A549 (cell line): ENCODE data around the gene ZMYND8. TPM values are rescaled to one million over a fixed set of nuclear protein-coding genes. Genes with fewer than 3 reads are reported as not detected.

Experiments used
- ATAC-seq, 2 experiments: fragments of 200-7000 bp in 1 of 2; fragments of >200 bp in 1 of 2; cut with Nextera tagmentation in 1 of 2; cut with Tn5 transposase in 1 of 2; 3 replicates each; pipeline versions ENCODE4 v1.8.0 to v1.9.1; 2018 to 2020; ENCODE audit warnings: mild to moderate bottlenecking in 1 of 2, moderate library complexity in 1 of 2
- CTCF ChIA-PET: fragments of 300-600 bp; sonication (Branson Sonifier 250); formaldehyde crosslinking; extraction: SDS; loops from one replicate; lab custom pipeline; 2021; ENCODE audit warnings: antibody characterized with exemption, inconsistent platforms; lab: Yijun Ruan, JAX
- POLR2A ChIA-PET: fragments of 350-600 bp; formaldehyde crosslinking; extraction: SDS; loops from one replicate; lab custom pipeline; 2021; ENCODE audit warnings: antibody characterized with exemption, inconsistent platforms; lab: Yijun Ruan, JAX
- DNase-seq, 2 experiments: peaks; one replicate each; pipeline versions ENCODE4 v3.0.0 to v3.0.0-alpha.2; 2011 to 2016; ENCODE audit warnings: low read depth in 1 of 2, low spot score in 1 of 2
- FAIRE-seq: peaks from 2 replicates; lab custom pipeline; 2011; peaks lifted over from hg19 to GRCh38; lab: Jason Lieb, UNC
- H3K27ac ChIP-seq, 2 experiments: fragments of >200 bp; sonication (Bioruptor Twin); formaldehyde crosslinking; 3 replicates each; pipeline ENCODE4 v1.5.1; 2016 to 2017
- H3K4me1 ChIP-seq: fragments of >200 bp; sonication (Bioruptor Twin); formaldehyde crosslinking; 3 replicates; pipeline ENCODE4 v1.6.1; 2016
- H3K4me2 ChIP-seq: fragments of >200 bp; sonication (Bioruptor Twin); formaldehyde crosslinking; 3 replicates; pipeline ENCODE4 v1.6.1; 2016
- H3K4me3 ChIP-seq: fragments of >200 bp; sonication (Bioruptor Twin); formaldehyde crosslinking; 3 replicates; pipeline ENCODE4 v1.5.1; 2016
- H3K9me3 ChIP-seq: fragments of >200 bp; sonication (Bioruptor Twin); formaldehyde crosslinking; 3 replicates; pipeline ENCODE4 v1.6.1; 2016
- BHLHE40 ChIP-seq: IDR thresholded peaks from 2 replicates; pipeline ENCODE4 v1.6.1; 2012; ENCODE audit warnings: low read depth, low read length, inconsistent platforms
- CBX8 ChIP-seq: fragments of 200-600 bp; sonication (generic); IDR thresholded peaks from 2 replicates; pipeline ENCODE4 v1.6.1; 2016
- CEBPB ChIP-seq, 2 experiments: fragments of >200 bp in 1 of 2; sonication (Bioruptor Twin) in 1 of 2; formaldehyde crosslinking in 1 of 2; IDR thresholded peaks; 2 replicates each; pipeline ENCODE4 v1.6.1; 2012 to 2016
- EHMT2 ChIP-seq: fragments of 200-600 bp; sonication (generic); IDR thresholded peaks from 2 replicates; pipeline ENCODE4 v1.6.1; 2016; ENCODE audit warnings: antibody characterized with exemption, low read depth, mild to moderate bottlenecking, moderate library complexity
- EP300 ChIP-seq, 2 experiments: fragments of >200 bp; sonication (Bioruptor Twin); formaldehyde crosslinking; IDR thresholded peaks; 2 replicates in 1 of 2; 3 replicates in 1 of 2; pipeline ENCODE4 v1.6.1; 2016 to 2017
- GATA3 ChIP-seq: IDR thresholded peaks from 2 replicates; pipeline ENCODE4 v1.6.1; 2012; ENCODE audit warnings: borderline replicate concordance
- JUNB ChIP-seq: fragments of >200 bp; sonication (Bioruptor Twin); formaldehyde crosslinking; IDR thresholded peaks from 2 replicates; pipeline ENCODE4 v1.6.1; 2016
- KDM5A ChIP-seq: fragments of 200-600 bp; sonication (generic); IDR thresholded peaks from 2 replicates; pipeline ENCODE4 v1.6.1; 2016; ENCODE audit warnings: antibody characterized with exemption, mild to moderate bottlenecking
- NPAS2 ChIP-seq: fragments of 250-450 bp; sonication (Bioruptor Pico); IDR thresholded peaks from 2 replicates; pipeline ENCODE4 v1.8.0; 2022; ENCODE audit warnings: mild to moderate bottlenecking, moderate library complexity, borderline replicate concordance
- PHF8 ChIP-seq: fragments of 200-600 bp; sonication (generic); IDR thresholded peaks from 2 replicates; pipeline ENCODE4 v1.6.1; 2016; ENCODE audit warnings: low read depth, mild to moderate bottlenecking, antibody characterized with exemption, moderate library complexity, borderline replicate concordance
- RARB ChIP-seq: fragments of 250-450 bp; sonication (Bioruptor Pico); IDR thresholded peaks from 2 replicates; pipeline ENCODE4 v1.8.0; 2021; ENCODE audit warnings: mild to moderate bottlenecking, moderate library complexity
- RCOR1 ChIP-seq: fragments of 150-350 bp; IDR thresholded peaks from 2 replicates; pipeline ENCODE4 v1.6.1; 2014; ENCODE audit warnings: antibody characterized with exemption, low read length, low read depth
- RFX5 ChIP-seq: fragments of 450-650 bp; IDR thresholded peaks from 2 replicates; pipeline ENCODE4 v1.7.1; 2014; ENCODE audit warnings: antibody characterized with exemption, mild to moderate bottlenecking, moderate library complexity
- RNF2 ChIP-seq: fragments of 200-600 bp; sonication (generic); IDR thresholded peaks from 2 replicates; pipeline ENCODE4 v1.6.1; 2016; ENCODE audit warnings: low read depth, mild to moderate bottlenecking, antibody characterized with exemption, moderate library complexity, borderline replicate concordance
- TP53 ChIP-seq: fragments of 250-450 bp; sonication (Bioruptor Pico); IDR thresholded peaks from 2 replicates; pipeline ENCODE4 v1.5.0; 2021; ENCODE audit warnings: mild to moderate bottlenecking, moderate library complexity
- ZC3H11A ChIP-seq: fragments of 450-650 bp; IDR thresholded peaks from 2 replicates; pipeline ENCODE4 v1.6.1; 2014; ENCODE audit warnings: antibody characterized with exemption, mild to moderate bottlenecking
- ZFP36 ChIP-seq: fragments of 450-650 bp; IDR thresholded peaks from 2 replicates; pipeline ENCODE4 v1.6.1; 2014; ENCODE audit warnings: borderline replicate concordance; ENCODE audit not compliant: partially characterized antibody
- ZNF302 ChIP-seq: fragments of 250-450 bp; sonication (Bioruptor Pico); IDR thresholded peaks from 2 replicates; pipeline ENCODE4 v1.9.0; 2021; ENCODE audit warnings: inconsistent platforms, mild to moderate bottlenecking, moderate library complexity
- WGBS: methylation state at CpG from one replicate; pipeline ENCODE4 v1.1.6; 2017; ENCODE audit errors: missing lambda C conversion rate; 5-methylcytosine and 5-hydroxymethylcytosine counted together
- polyA plus RNA-seq, 4 experiments: library from polyadenylated mRNA; depleted of rRNA in 3 of 4; stranded (reverse); fragments of >200 nt; fragmentation: RNase III in 1 of 4; extraction: RNeasy Plus Mini Kit Qiagen cat#74134 plus additional on column Dnase treatment in 1 of 4; gene quantifications; 2 replicates in 3 of 4; 3 replicates in 1 of 4; pipeline ENCODE4 v1.2.3, GENCODE V29; 2011 to 2017
- TF ChIP-seq, protein P1 (sequence below): fragments of 250-450 bp; sonication (Bioruptor Pico); IDR thresholded peaks from 2 replicates; pipeline ENCODE4 v1.5.0; 2020; ENCODE audit warnings: low read depth, mild to moderate bottlenecking, moderate library complexity
- TF ChIP-seq, protein P2 (sequence below): IDR thresholded peaks from 2 replicates; pipeline ENCODE4 v1.6.1; 2012
- TF ChIP-seq, protein P3 (sequence below): IDR thresholded peaks from 2 replicates; pipeline ENCODE4 v1.6.1; 2012; ENCODE audit warnings: low read depth, borderline replicate concordance
- TF ChIP-seq, protein P4 (sequence below): fragments of >200 bp; sonication (Bioruptor Twin); formaldehyde crosslinking; IDR thresholded peaks from 3 replicates; pipeline ENCODE4 v1.5.1; 2016

Gene ZMYND8
- polyA plus RNA-seq, 2 of the 4 experiments (the other 2 are of a cell fraction), result 10.4 to 24.9 TPM

DNA sequence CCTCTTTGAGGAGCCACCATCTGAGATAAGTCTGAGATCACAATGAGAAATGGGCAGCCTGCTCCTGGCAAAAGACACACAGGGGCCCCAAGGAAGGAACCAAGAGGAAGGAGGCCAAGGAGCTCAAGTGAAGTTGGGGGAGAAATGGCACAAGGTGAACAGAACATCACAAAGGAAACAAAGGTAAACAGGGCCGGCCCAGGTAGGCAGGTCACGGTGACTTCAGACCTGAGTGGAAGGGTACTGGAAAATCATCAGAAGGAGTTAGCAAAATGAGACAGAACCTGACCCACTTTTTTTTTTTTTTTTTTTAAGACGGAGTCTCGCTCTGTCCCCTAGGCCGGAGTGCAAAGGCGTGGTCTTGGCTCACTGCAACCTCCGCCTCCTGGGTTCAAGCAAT, 11.3 kb downstream of the ZMYND8 start (continued):
- TF ChIP-seq, protein P1, sequence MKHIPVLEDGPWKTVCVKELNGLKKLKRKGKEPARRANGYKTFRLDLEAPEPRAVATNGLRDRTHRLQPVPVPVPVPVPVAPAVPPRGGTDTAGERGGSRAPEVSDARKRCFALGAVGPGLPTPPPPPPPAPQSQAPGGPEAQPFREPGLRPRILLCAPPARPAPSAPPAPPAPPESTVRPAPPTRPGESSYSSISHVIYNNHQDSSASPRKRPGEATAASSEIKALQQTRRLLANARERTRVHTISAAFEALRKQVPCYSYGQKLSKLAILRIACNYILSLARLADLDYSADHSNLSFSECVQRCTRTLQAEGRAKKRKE (CRISPR knock-in tag), result no peak
- TF ChIP-seq ZFP36, result no peak
- no peak for TF ChIP-seq RNF2
- TF ChIP-seq PHF8, result no peak

DNA sequence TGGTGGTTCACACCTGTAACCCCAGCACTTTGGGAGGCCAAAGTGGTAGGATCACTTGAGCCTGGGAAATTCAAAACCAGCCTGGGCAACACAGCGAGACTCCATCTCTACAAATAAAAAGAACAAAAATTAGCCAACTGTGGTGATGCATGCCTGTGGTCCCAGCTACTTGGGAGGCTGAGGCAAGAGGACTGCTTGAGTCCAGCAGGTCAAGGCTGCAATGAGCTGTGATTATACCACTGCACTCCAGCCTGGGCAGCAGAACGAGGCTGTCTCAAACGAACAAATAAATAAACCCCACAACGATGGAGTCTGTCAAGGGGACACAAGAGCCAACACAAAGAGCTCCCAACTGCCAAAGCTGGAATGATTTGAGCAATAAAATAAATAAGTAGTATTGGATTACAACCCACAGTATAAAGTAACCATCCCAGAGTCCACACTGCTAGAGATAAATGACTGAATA, 13.5 kb downstream of the ZMYND8 start:
- no peak overlapping the region for H3K4me3 ChIP-seq
- H3K4me2 ChIP-seq, result no peak overlapping the region
- H3K4me1 ChIP-seq, result peaks cover 35% of the 10 kb centered on the region
- DNase-seq (no peak), FAIRE-seq (no peak), ATAC-seq (no peak)
- TF ChIP-seq, protein P2, sequence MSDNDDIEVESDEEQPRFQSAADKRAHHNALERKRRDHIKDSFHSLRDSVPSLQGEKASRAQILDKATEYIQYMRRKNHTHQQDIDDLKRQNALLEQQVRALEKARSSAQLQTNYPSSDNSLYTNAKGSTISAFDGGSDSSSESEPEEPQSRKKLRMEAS, result no peak
- TF ChIP-seq CEBPB (IDR thresholded peaks at IDR 0.05) (no peak), ZC3H11A (no peak), EHMT2 (no peak), TP53 (CRISPR knock-in tag) (no peak), RARB (CRISPR knock-in tag) (no peak), EP300 (IDR thresholded peaks at IDR 0.05) (no peak), NPAS2 (CRISPR knock-in tag) (no peak), RFX5 (no peak), BHLHE40 (no peak), JUNB (no peak), GATA3 (no peak), RCOR1 (no peak)
- TF ChIP-seq, protein P3, sequence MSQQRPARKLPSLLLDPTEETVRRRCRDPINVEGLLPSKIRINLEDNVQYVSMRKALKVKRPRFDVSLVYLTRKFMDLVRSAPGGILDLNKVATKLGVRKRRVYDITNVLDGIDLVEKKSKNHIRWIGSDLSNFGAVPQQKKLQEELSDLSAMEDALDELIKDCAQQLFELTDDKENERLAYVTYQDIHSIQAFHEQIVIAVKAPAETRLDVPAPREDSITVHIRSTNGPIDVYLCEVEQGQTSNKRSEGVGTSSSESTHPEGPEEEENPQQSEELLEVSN, result no peak
- TF ChIP-seq, protein P4, sequence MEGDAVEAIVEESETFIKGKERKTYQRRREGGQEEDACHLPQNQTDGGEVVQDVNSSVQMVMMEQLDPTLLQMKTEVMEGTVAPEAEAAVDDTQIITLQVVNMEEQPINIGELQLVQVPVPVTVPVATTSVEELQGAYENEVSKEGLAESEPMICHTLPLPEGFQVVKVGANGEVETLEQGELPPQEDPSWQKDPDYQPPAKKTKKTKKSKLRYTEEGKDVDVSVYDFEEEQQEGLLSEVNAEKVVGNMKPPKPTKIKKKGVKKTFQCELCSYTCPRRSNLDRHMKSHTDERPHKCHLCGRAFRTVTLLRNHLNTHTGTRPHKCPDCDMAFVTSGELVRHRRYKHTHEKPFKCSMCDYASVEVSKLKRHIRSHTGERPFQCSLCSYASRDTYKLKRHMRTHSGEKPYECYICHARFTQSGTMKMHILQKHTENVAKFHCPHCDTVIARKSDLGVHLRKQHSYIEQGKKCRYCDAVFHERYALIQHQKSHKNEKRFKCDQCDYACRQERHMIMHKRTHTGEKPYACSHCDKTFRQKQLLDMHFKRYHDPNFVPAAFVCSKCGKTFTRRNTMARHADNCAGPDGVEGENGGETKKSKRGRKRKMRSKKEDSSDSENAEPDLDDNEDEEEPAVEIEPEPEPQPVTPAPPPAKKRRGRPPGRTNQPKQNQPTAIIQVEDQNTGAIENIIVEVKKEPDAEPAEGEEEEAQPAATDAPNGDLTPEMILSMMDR, result no peak
- POLR2A ChIA-PET, result interaction anchor here (0.6 kb wide), 1 partner anchor 38 kb away, joined by 4 read pairs; no protein-coding TSS in a partner anchor
- CTCF ChIA-PET, result interaction anchor here (0.6 to 1.3 kb wide), 3 partner anchors 14 to 408 kb away, joined by 3 to 6 read pairs (median 4); no protein-coding TSS in a partner anchor
- peak overlapping the region; percentile 43 to 74; a peak in 5 of 6 replicates for H3K27ac ChIP-seq
- H3K9me3 ChIP-seq, result no peaks in the 10 kb centered on the region
- 78% methylated on average over 4 of the region's 4 CpGs for WGBS

DNA sequence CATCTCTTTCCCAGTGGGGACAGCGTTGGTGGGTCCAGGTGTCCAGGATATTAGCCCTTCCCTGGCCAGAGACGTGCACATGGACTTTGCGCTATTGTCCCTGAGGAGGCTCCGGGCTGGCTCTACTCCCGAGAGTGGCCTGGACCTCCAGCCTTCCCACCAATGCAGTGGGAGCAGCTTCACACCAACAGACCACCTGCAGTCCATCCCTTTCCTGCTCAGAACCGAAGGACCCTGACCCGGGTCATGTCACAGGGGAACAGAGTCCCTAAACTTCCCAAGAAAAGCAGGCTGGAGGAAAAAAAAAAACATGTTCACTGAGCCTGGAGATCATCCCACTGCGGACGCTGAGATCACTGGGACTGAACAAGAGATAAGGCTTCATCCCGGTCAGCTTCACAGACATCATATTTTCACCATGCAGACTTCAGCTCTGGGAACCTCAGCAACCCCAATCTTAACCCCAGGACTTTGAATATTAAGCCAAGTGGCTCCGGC, 18.3 kb downstream of the ZMYND8 start:
- H3K4me1 ChIP-seq, result peaks cover 53% of the 10 kb centered on the region
- H3K4me3 ChIP-seq, result no peak overlapping the region
- CTCF ChIA-PET, result interaction anchor here (1.0 to 2.3 kb wide), 5 partner anchors 15 to 283 kb away, joined by 4 to 17 read pairs (median 4); no protein-coding TSS in a partner anchor
- ATAC-seq (no peak), FAIRE-seq (no peak), DNase-seq (no peak)
- WGBS, result 94% methylated on average over 11 of the region's 11 CpGs
- H3K9me3 ChIP-seq, result no peaks in the 10 kb centered on the region
- POLR2A ChIA-PET, result no interaction called here
- H3K27ac ChIP-seq, result peak overlapping the region; percentile 94 to 97
- no peak for TF ChIP-seq ZNF302 (CRISPR knock-in tag)
- no peak for TF ChIP-seq CBX8
- TF ChIP-seq KDM5A, result no peak
- TF ChIP-seq, protein P4, result no peak
- TF ChIP-seq, all 56 proteins: peak for 0
- H3K4me2 ChIP-seq, result no peak overlapping the region
